Measurements from ENCODE around the gene HMGA1. TPM values are rescaled to one million over a fixed set of nuclear protein-coding genes. Genes with fewer than 3 reads are reported as not detected.

Gene HMGA1
- total and polyA plus RNA-seq, 10 of the 15 experiments (the other 5 are each of a cell fraction or from before 2014, with no cell fraction given), result 13.4 to 885 (median 508) TPM

GRCh38 chr6:34236131-34236442 lies 586 bp upstream of the HMGA1 start (continued):
- TF ChIP-seq RELB (IDR thresholded peaks at IDR 0.05; ENCODE audit: low read depth) (no peak), SMAD5 (IDR thresholded peaks at IDR 0.05; ENCODE audit: low read depth) (no peak), ASH2L (IDR thresholded peaks at IDR 0.05; ENCODE audit: borderline replicate concordance, low read depth) (no peak), TCF7 (IDR thresholded peaks at IDR 0.05; ENCODE audit: borderline replicate concordance) (no peak), YY1 (IDR thresholded peaks at IDR 0.05; ENCODE audit: low read depth, low read length) (0 out of 2 replicates have a peak, but pooled peaks have one; percentile 8), ZNF622 (IDR thresholded peaks at IDR 0.05) (no peak), POLR2AphosphoS5 (IDR thresholded peaks at IDR 0.05; ENCODE audit: low read length) (peak; percentile 57; the same call in 1 of the 2 replicates), SKIL (IDR thresholded peaks at IDR 0.05; ENCODE audit: low read depth, poor library complexity, severe bottlenecking) (no peak), BHLHE40 (IDR thresholded peaks at IDR 0.05; ENCODE audit: borderline replicate concordance in 1 of 2, low read depth in 2 of 2, low read length in 1 of 2) (peak in 1 of 2 experiments; percentile 67; a peak in 2 of 4 replicates), MYB (IDR thresholded peaks at IDR 0.05; ENCODE audit: borderline replicate concordance, low read depth, low read length) (no peak), RAD21 (IDR thresholded peaks at IDR 0.05; ENCODE audit: insufficient read depth, low read depth, low read length) (no peak), CBX5 (IDR thresholded peaks at IDR 0.05; ENCODE audit: low read depth) (peak; percentile 15; the same call in 1 of the 2 replicates), RELA (IDR thresholded peaks at IDR 0.05; ENCODE audit: borderline replicate concordance, partially characterized antibody) (no peak), MTA3 (IDR thresholded peaks at IDR 0.05; ENCODE audit: borderline replicate concordance, low read length) (peak; percentile 98; the same call in 1 of the 2 replicates), FOXM1 (IDR thresholded peaks at IDR 0.05; ENCODE audit: low read depth, low read length) (0 out of 2 replicates have a peak, but pooled peaks have one; percentile 14)

Measured in GM12878 (cell line).